HG03342 (cell line): Measurements from ENCODE around the gene SSRP1.

Experiments used
- ATAC-seq: cut with Tn5 transposase; IDR thresholded peaks from one replicate; pipeline ENCODE4 v1.9.1; 2021; ENCODE audit warnings: mild to moderate bottlenecking, moderate library complexity; ENCODE audit not compliant: unreplicated experiment

Gene SSRP1

DNA sequence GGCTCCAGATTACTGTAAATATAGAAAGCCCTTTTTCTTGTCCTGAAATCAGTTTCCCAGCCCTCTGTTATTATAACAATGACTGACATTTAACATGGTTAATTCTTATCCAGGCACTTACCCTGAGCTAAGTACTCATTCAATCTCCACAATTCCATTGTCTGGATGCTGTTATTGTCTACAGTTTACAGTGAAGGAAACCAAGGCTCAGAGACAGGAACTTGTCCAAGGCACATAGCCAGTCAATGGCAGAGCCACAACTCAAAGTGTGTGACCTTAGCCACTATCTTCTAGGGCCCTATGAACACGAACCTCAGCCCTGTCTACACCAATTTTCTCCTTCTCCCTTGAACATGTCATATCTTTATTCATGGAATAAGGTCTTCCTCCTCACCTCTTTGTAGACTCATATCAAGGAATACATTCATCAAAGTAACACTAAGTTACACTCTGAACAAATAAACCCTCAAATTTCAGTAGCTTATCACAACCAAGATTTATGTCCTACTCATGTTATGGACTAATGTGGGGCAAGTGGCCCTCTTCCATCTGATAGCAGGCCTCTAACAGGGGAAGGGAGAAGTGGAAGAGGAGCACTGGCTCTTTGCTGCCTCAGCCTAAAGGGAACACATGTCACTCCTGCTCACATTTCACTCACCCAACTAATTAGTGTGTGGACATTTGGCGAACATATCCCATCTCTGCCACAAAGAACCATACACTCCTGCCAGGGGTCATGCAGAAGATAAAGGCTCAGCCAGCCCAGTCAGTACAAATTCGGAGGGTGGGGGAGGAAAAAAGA lies 59.3 kb downstream of the SSRP1 start:
- no peak for ATAC-seq
